ENCODE data around the gene ADAMTS8.

Gene ADAMTS8

GRCh38 chr11:130370845-130371590 is 57.4 kb downstream of the ADAMTS8 start:
- H3K4me3 ChIP-seq (ENCODE audit: low read depth, low read length): no peak overlapping the region
- no peak for DNase-seq (ENCODE audit: low read depth)

GRCh38 chr11:130369713-130370112 is 58.7 kb downstream of the ADAMTS8 start:
- H3K4me3 ChIP-seq (ENCODE audit: low read depth, low read length): no peak overlapping the region
- no peak for DNase-seq (ENCODE audit: low read depth)

- no peak for DNase-seq (ENCODE audit: low read depth)
Observed at GRCh38 chr11:130369141-130369691, 59.2 kb downstream of the ADAMTS8 start.

GRCh38 chr11:130359419-130359818 is 69.0 kb downstream of the ADAMTS8 start:
- no peak for DNase-seq (ENCODE audit: low read depth)
- no peak overlapping the region for H3K4me3 ChIP-seq (ENCODE audit: low read depth, low read length)

More at GRCh38 chr11:130369141-130369691, 59.2 kb downstream of the ADAMTS8 start:
- H3K4me3 ChIP-seq (ENCODE audit: low read depth, low read length): no peak overlapping the region

- no peak for DNase-seq (ENCODE audit: low read depth)
- H3K4me3 ChIP-seq (ENCODE audit: low read depth, low read length): no peak overlapping the region
Observed at GRCh38 chr11:130358398-130358797, 70.0 kb downstream of the ADAMTS8 start.
